ENCODE measurements around the gene FURIN. TPM values are rescaled to one million over a fixed set of nuclear protein-coding genes. Genes with fewer than 3 reads are reported as not detected.

The FURIN gene
- total and polyA plus RNA-seq, 2 of the 4 experiments (the other 2 are of a cell fraction), result 34.8 to 54.3 TPM

GRCh38 chr15:90901175-90902039 is 33.0 kb downstream of the FURIN start:
- WGBS, 2 experiments (ENCODE audit: extremely low coverage in 2 of 2, insufficient read length in 1 of 2), result no CpG with 5 or more reads among the region's 14 CpGs
- Histone ChIP-seq H3K27me3 (ENCODE audit: control insufficient read depth, insufficient read depth, low read length) (no peaks in the 10 kb centered on the region), H4K8ac (ENCODE audit: low read depth in 2 of 2, low read length in 2 of 2) (peak overlapping the region in 1 of 2 experiments; percentile 97; a peak in 2 of 4 replicates), H2BK15ac (ENCODE audit: low read depth, low read length) (no peak overlapping the region), H3K27ac (ENCODE audit: insufficient read depth, low read length) (no peak overlapping the region), H3K4me3 (ENCODE audit: insufficient read depth, low read depth, low read length) (no peak overlapping the region), H2AFZ (replicated peaks; ENCODE audit: low read length, poor library complexity) (peak overlapping the region; percentile 65), H3K56ac (ENCODE audit: extremely low read depth, insufficient read depth, low read length) (no peak overlapping the region), H3K18ac (ENCODE audit: low read depth, low read length) (no peak overlapping the region), H4K91ac (ENCODE audit: insufficient read depth, low read depth, low read length) (no peak overlapping the region), H3K4ac (ENCODE audit: low read depth, low read length) (no peak overlapping the region; the same call in 1 of the 2 replicates), H3K79me1 (ENCODE audit: low read depth in 1 of 2, low read length in 2 of 2) (peaks cover 0 to 13% of the 10 kb centered on the region in 2 experiments; a peak in 2 of 4 replicates), H2BK120ac (ENCODE audit: low read depth, low read length) (no peak overlapping the region), H2BK20ac (ENCODE audit: low read depth, low read length) (no peak overlapping the region), H3K14ac (replicated peaks; ENCODE audit: low read depth, low read length) (no peak overlapping the region), H3K9ac (ENCODE audit: low read depth, low read length) (peak overlapping the region; percentile 64; the same call in 1 of the 2 replicates), H3K4me2 (ENCODE audit: low read depth, low read length) (peak overlapping the region; percentile 68), H2AK9ac (replicated peaks; ENCODE audit: low read depth, low read length, poor library complexity) (no peak overlapping the region), H4K5ac (ENCODE audit: low read depth, low read length) (no peak overlapping the region), H3K23ac (ENCODE audit: low read depth, low read length) (peak overlapping the region; percentile 39; the same call in 1 of the 2 replicates), H2AK5ac (ENCODE audit: low read depth, low read length) (no peak overlapping the region), H3K9me3 (ENCODE audit: control insufficient read depth, insufficient read depth, low read length) (no peaks in the 10 kb centered on the region), H3K4me1 (ENCODE audit: control insufficient read depth, insufficient read depth, low read length) (peaks cover 4% of the 10 kb centered on the region; the same call in 1 of the 2 replicates), H4K20me1 (ENCODE audit: insufficient read depth, low read length) (no peaks in the 10 kb centered on the region), H3K36me3 (ENCODE audit: control insufficient read depth, insufficient read depth, low read length) (peaks cover 9% of the 10 kb centered on the region; the same call in 1 of the 2 replicates), H2BK5ac (ENCODE audit: low read depth, low read length, poor library complexity, severe bottlenecking) (no peak overlapping the region), H3K9me1 (ENCODE audit: insufficient read depth, low read length) (no peaks in the 10 kb centered on the region)
- CTCF ChIA-PET, result interaction anchor here (0.6 to 1.9 kb wide), 2 partner anchors 31 to 36 kb away, joined by 5 to 8 read pairs; partner anchors contain the start of gene HDDC3
- DNase-seq, result no peak
- TF ChIP-seq MXI1 (IDR thresholded peaks at IDR 0.05; ENCODE audit: borderline replicate concordance, low read depth, low read length), result no peak
- no peak for TF ChIP-seq POLR2A (IDR thresholded peaks at IDR 0.05; ENCODE audit: low read depth, low read length)
- TF ChIP-seq CEBPB (IDR thresholded peaks at IDR 0.05; ENCODE audit: low read depth, low read length), result no peak
- TF ChIP-seq NFE2L2 (IDR thresholded peaks at IDR 0.05; ENCODE audit: low read depth, low read length), result no peak
- TF ChIP-seq MAFK (IDR thresholded peaks at IDR 0.05; ENCODE audit: low read depth, low read length), result no peak
- no peak for TF ChIP-seq RCOR1 (IDR thresholded peaks at IDR 0.05; ENCODE audit: insufficient replicate concordance, low read length)
- no peak for TF ChIP-seq CTCF (conservative IDR thresholded peaks at IDR 0.05; ENCODE audit: low read depth, low read length)
- in situ Hi-C loops (cut with MboI; ENCODE audit: low sequenced_read_pairs) (no loop called here), intact Hi-C loops (cut with micrococcal nuclease) (loop anchor here (2.0 kb wide), 1 partner anchor 33 kb away; the partner anchor contains the start of gene UNC45A), dilution Hi-C loops (cut with HindIII; ENCODE audit: low sequenced_read_pairs, unreplicated experiment) (no loop called here)
- no TSS peak for BruUV-seq (replicated peaks)
- no peak for ATAC-seq (ENCODE audit: low read depth)
- POLR2A ChIA-PET (ENCODE audit: unreplicated experiment), result no interaction called here

Data from IMR-90 (cell line).